Cardiac fibroblast (primary cell): Measurements from ENCODE around the gene COG7.

Experiments used
- DNase-seq, 2 donors: peaks; one replicate each; pipeline versions ENCODE4 v3.0.0 to v3.0.0-alpha.2; 2010; ENCODE audit warnings: low read depth in 2 of 2
- H3K4me3 ChIP-seq, 2 donors: replicated peaks in 1 of 2; 1 replicate in 1 of 2; 2 replicates in 1 of 2; pipeline ENCODE4 v1.5.1; 2011; ENCODE audit warnings: low read depth in 2 of 2, low read length in 2 of 2, mild to moderate bottlenecking in 2 of 2, moderate library complexity in 1 of 2
- CTCF ChIP-seq: IDR thresholded peaks from one replicate; pipeline ENCODE4 v1.5.1; 2011; ENCODE audit warnings: low read depth, mild to moderate bottlenecking, low read length, inconsistent platforms

Gene COG7

GRCh38 chr16:23433261-23433920 lies 19.6 kb downstream of the COG7 start:
- TF ChIP-seq CTCF: no peak
- no peak overlapping the region for H3K4me3 ChIP-seq
- DNase-seq: no peak

GRCh38 chr16:23432176-23433128 lies 20.5 kb downstream of the COG7 start:
- H3K4me3 ChIP-seq: no peak overlapping the region
- DNase-seq: no peak
- no peak for TF ChIP-seq CTCF

GRCh38 chr16:23428351-23428750 lies 24.6 kb downstream of the COG7 start:
- DNase-seq: no peak
- H3K4me3 ChIP-seq: no peak overlapping the region
- TF ChIP-seq CTCF: no peak

- no peak for DNase-seq
- no peak for TF ChIP-seq CTCF
- no peak overlapping the region for H3K4me3 ChIP-seq
Measured at GRCh38 chr16:23424292-23424958, 28.6 kb downstream of the COG7 start.

- peak; percentile 94 for DNase-seq
- no peak overlapping the region for H3K4me3 ChIP-seq
- TF ChIP-seq CTCF: no peak
Measured at GRCh38 chr16:23423496-23424049, 29.4 kb downstream of the COG7 start.

- no peak overlapping the region for H3K4me3 ChIP-seq
- TF ChIP-seq CTCF: no peak
- peak; percentile 27 to 74 for DNase-seq
Measured at GRCh38 chr16:23420011-23420410, 33.0 kb downstream of the COG7 start.
